RWPE2 (cell line): ENCODE results near the gene EFCAB11.

Experiments used
- ATAC-seq: fragments of 200-7000 bp; cut with Tn5 transposase; 3 replicates; pipeline ENCODE4 v1.9.1; 2021; ENCODE audit warnings: low read depth
- DNase-seq: peaks from one replicate; pipeline ENCODE4 v3.0.0-alpha.2; 2020; ENCODE audit warnings: low spot score
- H3K27ac ChIP-seq: fragments of 450-650 bp; 2 replicates; pipeline ENCODE4 v1.5.1; 2017; ENCODE audit warnings: mild to moderate bottlenecking; ENCODE audit not compliant: poor library complexity, severe bottlenecking
- H3K27me3 ChIP-seq: fragments of 250-450 bp; sonication (Bioruptor Pico); 2 replicates; pipeline ENCODE4 v1.5.1; 2021; ENCODE audit warnings: mild to moderate bottlenecking, moderate library complexity; ENCODE audit not compliant: insufficient read depth, poor library complexity, severe bottlenecking
- H3K36me3 ChIP-seq: fragments of 250-450 bp; sonication (Bioruptor Pico); 2 replicates; pipeline ENCODE4 v1.5.1; 2020; ENCODE audit warnings: low read depth, mild to moderate bottlenecking, moderate library complexity
- H3K4me1 ChIP-seq: fragments of 250-450 bp; sonication (Bioruptor Pico); 2 replicates; pipeline ENCODE4 v1.5.1; 2021; ENCODE audit warnings: mild to moderate bottlenecking, moderate library complexity; ENCODE audit not compliant: insufficient read depth, poor library complexity, severe bottlenecking
- H3K4me3 ChIP-seq: fragments of 250-450 bp; sonication (Bioruptor Pico); 2 replicates; pipeline ENCODE4 v1.5.1; 2021; ENCODE audit warnings: mild to moderate bottlenecking, moderate library complexity; ENCODE audit not compliant: severe bottlenecking
- H3K9me3 ChIP-seq: fragments of 250-450 bp; sonication (Bioruptor Pico); 2 replicates; pipeline ENCODE4 v1.5.1; 2021; ENCODE audit warnings: mild to moderate bottlenecking, moderate library complexity; ENCODE audit not compliant: severe bottlenecking
- CTCF ChIP-seq: fragments of 450-650 bp; IDR thresholded peaks from one replicate; pipeline ENCODE4 v1.5.1; 2017; ENCODE audit warnings: mild to moderate bottlenecking, moderate library complexity; ENCODE audit not compliant: poor library complexity, severe bottlenecking

Gene EFCAB11

GRCh38 chr14:89779707-89780106, 174.8 kb downstream of the EFCAB11 start:
- ATAC-seq (no peak), DNase-seq (no peak)
- Histone ChIP-seq H3K27ac (no peak overlapping the region), H3K36me3 (no peaks in the 10 kb centered on the region), H3K4me1 (no peaks in the 10 kb centered on the region), H3K4me3 (no peak overlapping the region), H3K9me3 (no peaks in the 10 kb centered on the region), H3K27me3 (no peaks in the 10 kb centered on the region)
- TF ChIP-seq CTCF = no peak

- Histone ChIP-seq H3K9me3 (no peaks in the 10 kb centered on the region), H3K27ac (no peak overlapping the region), H3K27me3 (no peaks in the 10 kb centered on the region), H3K4me3 (no peak overlapping the region), H3K36me3 (no peaks in the 10 kb centered on the region), H3K4me1 (no peaks in the 10 kb centered on the region)
- ATAC-seq (no peak), DNase-seq (no peak)
- no peak for TF ChIP-seq CTCF
Observed at GRCh38 chr14:89775946-89776345, 178.6 kb downstream of the EFCAB11 start.

- Histone ChIP-seq H3K36me3 (no peaks in the 10 kb centered on the region), H3K4me3 (no peak overlapping the region), H3K27ac (no peak overlapping the region), H3K9me3 (no peaks in the 10 kb centered on the region), H3K4me1 (no peaks in the 10 kb centered on the region), H3K27me3 (no peaks in the 10 kb centered on the region)
- no peak for DNase-seq
- no peak for ATAC-seq
- no peak for TF ChIP-seq CTCF
Observed at GRCh38 chr14:89775151-89775550, 179.4 kb downstream of the EFCAB11 start.

GRCh38 chr14:89773644-89774316, 180.8 kb downstream of the EFCAB11 start:
- peak; percentile 96 for ATAC-seq
- Histone ChIP-seq H3K9me3 (no peaks in the 10 kb centered on the region), H3K27ac (no peak overlapping the region), H3K27me3 (no peaks in the 10 kb centered on the region), H3K4me3 (no peak overlapping the region), H3K4me1 (no peaks in the 10 kb centered on the region), H3K36me3 (no peaks in the 10 kb centered on the region)
- DNase-seq = no peak
- TF ChIP-seq CTCF = no peak

- Histone ChIP-seq H3K27ac (no peak overlapping the region), H3K9me3 (no peaks in the 10 kb centered on the region), H3K4me1 (no peaks in the 10 kb centered on the region), H3K27me3 (no peaks in the 10 kb centered on the region), H3K4me3 (no peak overlapping the region), H3K36me3 (no peaks in the 10 kb centered on the region)
- ATAC-seq = peak; percentile 22; the same call in 1 of the 3 replicates
- DNase-seq = no peak
- no peak for TF ChIP-seq CTCF
Observed at GRCh38 chr14:89773151-89773550, 181.4 kb downstream of the EFCAB11 start.
